Measurements from ENCODE around the gene ARHGEF17.
A peak's percentile ranks its signal among the peaks of the same experiment; 100 is the strongest.

The ARHGEF17 gene

DNA sequence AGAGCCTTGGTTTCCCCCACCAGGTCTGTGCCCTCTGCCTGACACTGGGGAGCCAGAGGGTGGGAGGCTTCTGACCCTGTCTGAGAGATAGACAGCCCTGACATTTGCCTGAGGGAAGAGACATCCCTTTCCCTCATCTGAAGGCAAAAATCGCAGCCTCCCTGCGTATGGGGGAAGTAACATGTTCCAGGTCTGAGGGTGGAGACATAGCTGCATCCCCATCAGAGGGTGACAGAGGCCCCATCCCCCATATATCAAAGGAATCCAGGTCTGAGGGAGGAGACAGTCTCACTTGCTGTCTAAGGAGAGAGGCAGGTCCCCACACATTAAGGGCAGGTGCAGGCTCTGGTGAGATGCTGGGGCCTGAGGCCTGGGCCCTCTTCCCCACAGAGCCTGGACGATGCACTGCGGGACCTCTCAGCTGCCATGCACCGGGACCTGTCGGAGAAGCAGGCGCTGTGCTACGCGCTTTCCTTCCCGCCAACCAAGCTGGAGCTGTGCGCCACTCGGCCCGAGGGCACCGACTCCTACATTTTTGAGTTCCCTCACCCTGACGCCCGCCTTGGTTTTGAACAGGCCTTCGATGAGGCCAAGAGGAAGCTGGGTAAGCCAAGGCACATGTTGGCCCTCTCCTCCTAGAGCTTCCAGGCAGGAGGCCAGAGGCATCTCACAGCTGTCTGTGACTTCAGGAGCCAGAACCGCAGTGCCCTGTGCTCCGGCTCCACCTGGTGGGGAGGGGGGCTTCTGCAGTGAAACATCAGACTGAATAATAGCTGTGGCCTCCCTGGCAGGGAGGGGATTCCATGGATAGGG, 52.1 kb downstream of the ARHGEF17 start:
- no peak for DNase-seq

DNA sequence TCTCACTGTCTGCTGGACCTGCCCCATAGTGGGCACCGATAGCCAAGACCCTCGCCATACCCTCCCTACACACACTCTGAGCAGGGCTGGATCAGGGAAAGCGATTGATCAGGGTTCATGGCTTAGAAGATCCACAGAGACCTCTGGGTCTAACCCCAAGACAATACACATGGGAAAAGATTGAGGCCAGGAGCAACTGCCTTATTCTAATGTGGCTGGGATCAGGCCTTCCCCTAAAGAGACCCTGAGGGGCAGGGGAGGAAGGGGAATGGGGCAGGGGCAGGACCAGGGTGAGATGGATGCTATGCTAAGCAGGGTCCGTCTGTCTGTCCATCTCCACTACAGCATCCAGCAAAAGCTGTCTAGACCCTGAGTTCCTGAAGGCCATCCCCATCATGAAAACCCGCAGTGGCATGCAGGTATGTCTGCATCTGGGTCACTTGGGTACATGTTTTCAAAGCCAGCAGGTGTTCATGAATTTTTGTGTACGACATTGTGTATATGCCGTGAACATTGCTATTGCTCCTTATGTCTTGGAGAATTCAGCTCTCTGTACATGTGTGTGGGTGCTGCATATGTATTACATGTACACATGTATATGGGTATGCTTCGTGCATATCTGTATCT, 52.8 kb downstream of the ARHGEF17 start:
- no peak for DNase-seq

DNA sequence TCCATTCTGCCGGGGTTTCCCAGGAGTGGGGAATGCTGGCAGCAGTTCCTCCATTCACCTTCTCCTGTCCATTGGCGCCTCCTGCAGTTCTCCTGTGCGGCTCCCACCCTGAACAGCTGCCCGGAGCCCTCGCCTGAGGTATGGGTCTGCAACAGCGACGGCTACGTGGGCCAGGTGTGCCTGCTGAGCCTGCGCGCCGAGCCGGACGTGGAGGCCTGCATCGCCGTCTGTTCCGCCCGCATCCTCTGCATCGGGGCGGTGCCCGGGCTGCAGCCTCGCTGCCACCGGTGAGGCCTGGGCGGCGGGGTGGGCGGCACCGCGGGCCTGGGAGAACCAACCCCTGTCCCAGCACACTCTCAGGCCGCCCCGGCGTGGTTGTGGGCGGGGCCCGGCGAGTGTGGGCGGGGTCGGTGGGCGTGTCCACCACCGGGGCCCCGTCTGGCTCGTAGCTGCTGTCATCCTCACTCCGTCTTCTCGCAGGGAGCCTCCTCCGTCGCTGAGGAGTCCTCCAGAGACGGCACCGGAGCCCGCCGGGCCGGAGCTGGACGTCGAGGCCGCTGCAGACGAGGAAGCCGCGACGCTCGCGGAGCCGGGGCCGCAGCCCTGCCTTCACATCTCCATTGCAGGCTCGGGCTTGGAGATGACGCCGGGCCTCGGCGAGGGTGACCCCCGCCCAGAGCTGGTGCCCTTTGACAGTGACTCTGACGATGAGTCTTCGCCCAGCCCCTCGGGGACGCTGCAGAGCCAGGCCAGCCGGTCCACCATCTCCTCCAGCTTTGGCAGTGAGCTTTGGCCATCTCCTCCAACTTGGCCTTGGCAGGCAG, 54.1 kb downstream of the ARHGEF17 start:
- DNase-seq, result no peak

DNA sequence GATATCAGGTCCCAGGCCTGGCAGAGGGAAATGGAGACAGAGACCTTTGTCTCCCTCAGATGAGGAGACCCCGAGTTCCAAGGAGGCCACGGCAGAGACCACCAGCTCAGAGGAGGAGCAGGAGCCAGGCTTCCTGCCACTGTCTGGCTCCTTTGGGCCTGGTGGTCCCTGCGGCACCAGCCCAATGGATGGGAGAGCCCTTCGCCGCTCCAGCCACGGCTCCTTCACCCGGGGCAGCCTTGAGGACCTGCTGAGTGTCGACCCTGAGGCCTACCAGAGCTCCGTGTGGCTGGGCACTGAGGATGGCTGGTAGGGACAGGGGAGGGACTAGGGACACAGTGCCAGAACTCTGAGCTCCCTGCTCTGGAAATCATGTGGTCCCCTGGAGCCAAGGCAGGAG, 55.1 kb downstream of the ARHGEF17 start:
- DNase-seq, result no peak

DNA sequence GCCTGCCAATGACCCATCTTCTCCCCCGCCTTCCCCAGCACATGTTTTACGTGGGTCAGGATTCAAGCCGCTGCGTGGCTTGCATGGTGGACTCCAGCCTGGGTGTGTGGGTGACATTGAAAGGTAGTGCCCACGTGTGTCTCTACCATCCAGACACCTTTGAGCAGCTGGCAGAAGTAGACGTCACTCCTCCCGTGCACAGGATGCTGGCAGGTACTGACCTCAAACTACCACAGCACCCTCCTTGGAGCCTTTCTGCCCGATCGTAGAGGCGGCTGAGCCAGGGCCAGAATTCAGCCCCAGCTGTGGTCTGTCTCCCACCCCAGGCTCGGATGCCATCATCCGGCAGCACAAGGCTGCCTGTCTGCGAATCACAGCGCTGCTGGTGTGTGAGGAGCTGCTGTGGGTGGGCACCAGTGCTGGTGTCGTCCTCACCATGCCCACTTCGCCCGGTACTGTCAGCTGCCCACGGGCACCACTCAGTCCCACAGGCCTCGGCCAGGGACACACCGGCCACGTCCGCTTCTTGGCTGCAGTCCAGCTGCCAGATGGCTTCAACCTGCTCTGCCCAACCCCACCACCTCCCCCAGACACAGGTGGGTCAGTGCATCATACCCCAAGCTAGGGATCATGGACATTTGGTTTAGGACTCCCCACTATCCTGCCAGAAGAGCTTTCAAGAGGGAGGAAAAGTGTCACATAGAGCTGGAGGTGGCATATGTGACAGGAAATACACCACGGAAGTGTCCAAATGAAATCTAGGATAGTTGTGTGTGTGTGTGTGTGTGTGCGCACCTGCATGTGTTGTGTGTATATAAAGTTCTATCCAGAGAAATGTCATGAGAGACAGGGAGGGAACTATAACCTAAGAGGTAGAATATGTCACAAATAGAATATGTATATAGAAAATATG, 57.5 kb downstream of the ARHGEF17 start:
- DNase-seq, result no peak

DNA sequence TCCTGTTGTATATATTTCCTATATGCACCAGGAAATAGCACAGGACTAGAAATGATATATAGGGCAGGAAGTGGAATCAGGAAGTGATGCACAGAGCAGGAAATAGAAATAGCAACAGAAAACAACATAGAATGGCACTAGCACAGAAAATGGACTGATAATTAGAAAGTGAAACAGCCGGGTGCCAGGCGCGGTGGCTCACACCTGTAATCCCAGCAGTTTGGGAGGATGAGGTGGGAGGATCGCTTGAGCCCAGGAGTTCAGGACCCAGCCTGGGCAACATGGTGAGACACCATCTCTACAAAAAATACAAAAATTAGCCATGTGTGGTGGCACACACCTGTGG, 58.2 kb downstream of the ARHGEF17 start:
- no peak for DNase-seq

DNA sequence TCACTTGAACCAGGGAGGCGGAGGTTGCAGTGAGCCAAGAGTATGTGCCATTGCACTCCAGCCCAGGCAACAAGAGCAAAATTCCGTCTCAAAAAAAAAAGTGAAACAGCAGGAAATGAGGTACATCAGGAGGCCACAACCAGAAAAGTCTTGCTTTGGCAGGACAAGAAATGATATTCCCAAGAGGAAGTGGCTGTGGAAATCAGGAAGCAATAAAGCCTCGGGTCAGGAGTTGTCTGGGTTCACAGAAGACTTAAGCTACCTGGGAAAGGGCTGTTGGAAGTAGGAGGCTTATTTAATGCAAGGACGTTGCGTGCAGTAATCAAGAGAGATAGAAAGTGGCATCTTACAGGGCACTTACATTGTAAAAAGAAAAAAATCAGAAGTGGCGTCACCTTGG, 58.9 kb downstream of the ARHGEF17 start:
- no peak for DNase-seq

DNA sequence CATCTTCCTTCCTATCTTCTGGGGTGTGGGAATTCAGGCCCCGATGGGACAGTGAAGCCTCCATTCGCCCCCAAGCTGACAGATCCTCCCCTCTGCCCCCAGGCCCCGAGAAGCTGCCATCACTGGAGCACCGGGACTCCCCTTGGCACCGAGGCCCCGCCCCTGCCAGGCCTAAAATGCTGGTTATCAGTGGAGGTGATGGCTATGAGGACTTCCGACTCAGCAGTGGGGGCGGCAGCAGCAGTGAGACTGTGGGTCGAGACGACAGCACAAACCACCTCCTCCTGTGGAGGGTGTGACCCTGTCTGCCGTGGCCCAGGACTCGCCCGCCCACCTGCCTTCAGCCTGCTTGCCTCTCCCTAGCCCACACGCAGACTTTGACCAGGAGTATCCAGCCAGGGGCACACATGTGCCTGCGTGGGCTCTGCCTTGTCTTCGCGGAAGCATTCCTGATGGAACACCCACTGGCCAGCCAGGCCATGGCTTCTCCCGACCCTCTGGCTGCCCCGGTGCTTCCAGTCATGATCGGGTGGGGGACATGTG, 59.5 kb downstream of the ARHGEF17 start:
- no peak for DNase-seq

DNA sequence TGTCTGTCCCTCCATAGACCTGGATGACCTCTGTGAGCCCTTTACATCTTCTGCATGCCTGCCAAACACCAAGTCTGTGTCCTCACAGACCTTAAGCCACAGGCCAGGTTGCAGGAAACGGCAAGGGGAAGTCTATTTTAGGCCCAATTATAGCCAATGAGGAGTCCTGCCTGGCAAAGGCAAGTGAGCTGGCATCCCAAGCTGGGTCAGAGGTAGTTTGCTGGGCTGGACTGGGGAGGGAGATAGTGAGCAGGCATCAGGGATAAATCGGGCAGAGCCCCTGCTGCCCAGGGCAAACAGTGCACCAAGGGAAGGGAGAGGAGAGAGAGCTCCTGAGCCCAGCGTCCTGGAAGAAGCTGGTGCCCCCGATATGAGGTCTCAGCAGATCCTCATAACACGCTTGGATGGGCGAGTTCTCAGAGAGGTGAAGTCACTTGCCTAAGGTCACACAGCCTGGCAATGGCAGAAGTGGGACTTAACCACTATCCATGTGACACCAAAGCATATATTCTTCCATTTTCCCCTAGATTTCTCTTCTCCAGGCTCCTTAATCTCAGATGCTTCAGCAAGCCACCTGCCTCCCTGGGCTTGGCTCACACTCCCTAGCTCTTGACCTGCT, 64.4 kb downstream of the ARHGEF17 start:
- DNase-seq, result no peak

DNA sequence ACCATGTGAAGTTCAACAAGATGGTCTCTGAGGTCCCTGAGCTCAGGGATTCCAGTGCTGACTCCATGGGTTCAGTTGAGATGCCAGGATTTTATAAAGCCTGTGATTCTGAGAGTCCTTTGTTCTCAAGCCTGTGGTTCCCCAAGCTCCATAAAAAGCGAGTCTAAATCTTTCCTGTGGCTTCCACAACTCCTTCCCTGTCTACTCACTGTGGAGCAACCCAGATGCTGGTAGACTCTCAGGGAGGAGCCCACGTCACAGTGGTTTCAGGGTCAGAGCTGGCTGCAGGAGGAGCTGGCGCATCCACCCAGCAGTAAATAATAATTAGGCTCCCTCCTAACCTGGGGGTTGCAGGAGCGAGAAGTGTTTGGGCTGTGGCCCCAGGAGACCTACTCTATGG, 66.1 kb downstream of the ARHGEF17 start:
- DNase-seq, result peak; percentile 22

DNA sequence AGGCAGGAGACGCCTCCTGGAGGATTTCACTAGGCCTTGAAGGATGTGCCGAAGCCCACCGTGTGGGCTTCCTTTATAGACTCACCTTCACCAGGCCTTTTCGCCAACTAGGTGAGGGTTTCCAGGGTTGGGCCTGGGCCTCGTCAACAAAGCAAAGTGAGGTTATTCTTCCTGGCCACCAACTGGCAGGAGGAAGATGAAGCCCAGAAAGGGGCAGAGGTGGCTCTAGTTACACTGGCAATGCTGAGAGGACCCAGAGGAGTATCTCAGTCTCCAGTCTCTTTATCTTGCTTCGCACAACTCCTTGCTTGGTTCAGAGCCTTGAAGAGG, 67.7 kb downstream of the ARHGEF17 start:
- no peak for DNase-seq

DNA sequence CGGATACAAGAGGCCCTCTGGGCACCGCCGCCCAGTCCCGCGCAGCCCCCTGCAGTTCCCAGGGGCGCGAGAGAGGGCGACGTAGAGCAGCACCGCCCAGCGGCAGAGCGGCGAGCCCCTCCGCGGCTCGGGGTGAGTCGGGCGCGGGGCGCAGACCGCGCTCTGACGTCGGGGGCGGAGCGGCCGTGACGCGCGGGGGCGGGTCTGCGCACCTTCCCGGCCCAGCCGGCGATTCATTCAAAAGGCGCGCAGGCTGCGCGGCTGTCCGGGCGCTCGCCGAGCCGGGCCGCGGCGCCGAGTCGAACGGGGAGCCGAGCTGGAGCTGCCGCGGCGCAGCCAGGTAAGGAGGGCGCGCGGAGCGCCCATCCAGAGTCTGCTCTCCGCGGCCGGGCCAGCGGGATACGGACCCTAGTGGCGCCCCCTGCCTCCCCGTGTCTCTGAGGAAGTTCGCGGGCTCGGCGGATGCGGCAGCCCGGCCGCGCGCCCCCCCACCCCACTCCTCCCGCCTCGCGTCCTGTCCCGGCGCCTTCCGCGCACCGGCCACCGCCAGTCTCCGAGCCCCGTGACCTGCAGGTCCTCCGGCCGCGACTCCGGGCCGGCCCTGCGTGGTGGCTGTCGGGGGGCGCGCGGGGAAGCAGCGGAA, 68.2 kb downstream of the ARHGEF17 start, which contains the start of gene RELT:
Gene RELT, plus strand, starts transcription at position 240 of the 643 bp plus-strand sequence. CDS start 12,738 bp downstream, outside the sequence.
- DNase-seq, result peak; percentile 54

DNA sequence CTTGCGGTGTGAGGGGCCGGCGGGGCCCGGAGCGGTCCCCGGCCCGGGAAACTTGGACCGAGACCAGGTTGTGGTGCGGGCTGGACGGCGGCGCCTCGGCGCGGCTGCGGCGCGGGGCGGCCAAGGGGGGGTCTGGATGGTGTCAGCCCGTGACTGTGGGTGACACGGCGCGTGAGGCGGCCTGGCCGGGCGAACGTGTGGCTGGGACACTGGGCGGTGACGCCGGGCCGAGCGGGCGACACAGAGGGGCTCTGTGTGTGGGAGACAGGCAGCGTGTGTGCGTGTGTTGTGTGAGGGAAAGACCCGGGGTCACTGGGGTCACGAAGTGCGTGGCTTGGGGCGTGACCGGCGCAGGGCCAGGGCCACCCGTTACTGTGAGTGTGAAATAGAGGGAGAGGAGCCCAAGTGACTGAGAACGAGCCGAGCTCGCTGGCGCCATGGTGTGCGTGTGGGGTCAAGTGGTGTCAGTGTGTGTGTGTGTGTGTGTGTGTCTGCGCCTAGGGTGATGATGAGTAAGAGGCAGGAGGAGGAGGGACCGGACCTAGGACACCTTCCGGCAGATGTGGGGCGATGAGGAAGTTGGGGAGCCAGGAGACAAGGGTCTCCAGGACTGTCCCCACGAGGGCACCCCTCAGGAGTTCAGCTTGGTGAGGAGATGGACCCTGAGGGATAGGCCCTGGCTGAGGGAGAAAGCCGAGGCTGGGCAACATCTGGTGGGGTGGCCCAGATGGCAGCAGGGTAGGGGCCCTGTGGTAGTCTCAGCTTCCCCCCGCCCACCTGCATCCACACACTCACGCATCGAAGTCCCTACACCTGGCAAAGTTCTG, 68.9 kb downstream of the ARHGEF17 start:
- DNase-seq, result no peak

DNA sequence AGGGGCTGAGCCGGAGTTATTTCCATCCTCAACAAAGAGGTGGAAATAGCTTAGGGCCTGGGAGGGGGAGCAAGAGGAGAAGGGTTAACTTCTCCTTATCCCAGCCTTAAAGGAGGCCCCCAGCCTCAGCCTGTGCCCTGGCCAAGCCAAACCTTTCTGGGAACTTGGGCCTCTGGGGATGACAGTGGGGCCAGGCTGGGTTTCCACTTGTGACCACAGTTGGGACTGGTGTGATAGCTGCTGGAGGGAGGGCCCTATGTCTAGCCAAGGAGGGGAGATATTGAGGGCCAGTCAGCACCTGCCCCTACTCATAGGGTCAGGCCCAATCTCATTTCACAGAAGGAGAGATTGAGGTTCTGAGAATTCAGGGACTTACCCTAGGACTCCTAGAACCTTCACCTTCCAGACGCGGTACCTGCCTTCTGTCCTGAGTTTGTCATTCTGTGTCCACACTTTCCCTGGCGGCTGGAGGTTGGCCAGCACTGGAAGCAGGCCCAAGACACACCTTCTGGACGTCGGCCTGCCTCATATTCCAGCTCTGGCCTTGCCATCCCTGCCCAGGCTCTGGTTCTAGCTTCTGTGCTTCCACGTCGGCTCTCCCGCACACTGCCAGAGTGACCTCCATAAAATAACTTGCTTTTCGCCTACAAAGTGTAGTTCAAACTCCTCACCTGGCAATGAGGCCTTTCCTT, 71.3 kb downstream of the ARHGEF17 start:
- DNase-seq, result no peak

DNA sequence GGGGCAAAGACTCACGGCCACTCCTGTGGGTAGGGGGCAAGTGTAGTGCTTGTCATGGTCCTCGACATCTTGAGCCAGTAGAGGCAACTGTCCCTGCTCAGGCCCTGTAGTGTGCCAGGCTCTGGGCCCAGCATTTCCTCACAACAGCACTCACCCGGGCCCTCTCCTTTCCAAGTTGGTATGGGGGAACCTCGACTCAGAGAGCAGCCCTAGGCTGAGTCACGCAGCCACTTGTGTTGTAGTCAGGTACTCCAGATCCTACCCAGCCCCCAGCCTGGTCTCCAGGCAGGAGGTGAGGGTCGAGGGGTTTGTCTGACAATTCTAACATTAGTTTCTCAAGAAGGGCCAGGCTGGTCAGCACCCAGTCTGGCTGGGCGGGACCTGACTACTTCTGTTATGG, 72.3 kb downstream of the ARHGEF17 start:
- no peak for DNase-seq

DNA sequence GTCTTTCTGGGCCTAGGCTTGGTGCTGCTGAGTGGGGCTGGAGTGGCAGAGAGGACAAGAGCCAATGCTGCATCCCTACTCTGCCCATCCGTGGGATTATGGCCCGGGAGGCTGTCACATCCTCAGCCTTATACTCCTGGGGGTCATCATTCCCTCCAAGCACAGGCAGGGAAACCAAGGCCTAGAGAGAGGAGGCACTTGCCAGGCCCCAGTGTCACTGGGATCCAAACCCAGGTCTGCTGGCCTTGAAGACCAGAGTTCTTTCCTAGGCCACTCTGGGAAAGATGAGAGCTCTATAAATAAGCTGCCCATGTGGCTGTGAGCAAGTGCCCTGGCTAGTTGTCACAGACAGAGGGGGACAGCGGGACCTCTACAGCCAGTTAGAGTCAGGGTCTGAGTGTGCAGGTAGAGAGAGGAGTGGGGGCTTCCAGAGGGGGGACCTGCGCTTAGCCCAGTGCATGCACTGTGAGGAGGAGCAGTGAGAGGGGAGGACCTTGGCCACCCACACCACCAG, 72.9 kb downstream of the ARHGEF17 start:
- no peak for DNase-seq

DNA sequence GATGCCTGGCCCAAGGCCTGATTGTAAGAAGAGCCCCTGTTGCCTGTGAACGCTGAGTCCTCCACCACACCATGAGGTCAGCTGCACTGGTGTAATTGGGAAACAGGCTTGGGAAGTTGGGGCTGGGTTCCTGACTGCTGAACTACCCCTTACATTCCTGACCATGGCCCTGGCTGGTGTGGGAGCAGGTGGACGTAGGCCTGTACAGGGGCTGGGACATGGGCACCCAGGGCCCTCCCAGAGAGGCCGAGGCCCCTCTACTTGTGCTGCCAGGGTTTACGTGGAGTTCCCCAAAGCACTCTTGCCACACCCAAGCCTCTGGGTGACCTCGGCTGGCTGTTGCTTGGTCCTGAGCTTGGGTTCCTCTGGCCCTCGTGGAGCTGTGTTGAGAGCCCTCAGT, 73.5 kb downstream of the ARHGEF17 start:
- no peak for DNase-seq

DNA sequence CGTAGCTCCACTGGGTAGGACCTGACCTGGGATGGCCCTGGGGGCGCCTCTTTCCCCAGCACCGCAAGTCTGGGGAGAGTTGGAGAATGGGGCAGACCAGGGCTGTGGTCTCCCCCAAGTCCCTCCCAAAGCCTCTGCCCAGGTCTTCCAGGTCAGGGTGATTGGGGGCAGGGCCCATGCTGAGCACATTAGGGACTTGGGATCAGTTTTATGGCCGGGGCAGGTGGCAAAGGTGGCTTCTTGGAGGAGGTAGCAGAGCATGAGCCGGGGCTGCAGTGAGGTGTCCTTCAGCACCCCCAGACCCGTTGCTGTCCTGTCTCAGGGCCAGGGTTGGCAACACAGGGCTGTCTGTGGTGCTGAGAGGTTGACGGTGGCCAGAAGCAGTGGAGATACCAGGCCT, 74.1 kb downstream of the ARHGEF17 start:
- DNase-seq, result no peak

DNA sequence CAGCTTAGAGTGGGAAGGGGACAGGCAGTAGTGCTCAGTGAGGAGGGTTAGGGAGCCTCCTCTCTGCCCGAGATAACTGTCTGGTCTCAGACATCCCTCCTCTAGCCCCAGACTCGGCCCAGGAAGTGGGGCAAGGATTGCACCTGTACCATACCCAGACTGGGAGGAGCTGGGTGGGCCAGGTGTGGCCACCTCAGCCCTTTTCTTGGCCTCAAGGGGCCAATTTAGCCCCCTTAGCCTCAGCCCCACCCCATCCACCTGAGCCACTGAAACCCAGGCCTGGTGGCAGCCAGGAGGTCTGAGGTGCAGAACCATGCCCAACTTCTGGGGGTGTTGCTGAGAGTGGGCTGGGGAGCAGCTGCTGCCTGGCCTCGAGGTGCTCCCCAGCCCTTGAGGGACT, 74.7 kb downstream of the ARHGEF17 start:
- no peak for DNase-seq

All from NCI-H1436 treated with DMSO at 0.1 percent for 48 hours (cell line).